GM23338 (cell line): ENCODE data around the gene CHRNB4. TPM values are rescaled to one million over a fixed set of nuclear protein-coding genes. Genes with fewer than 3 reads are reported as not detected.

Experiments used
- ATAC-seq: fragments of 200-7000 bp; cut with Tn5 transposase; 3 replicates; pipeline ENCODE4 v1.9.1; 2020
- DNase-seq: peaks from one replicate; pipeline ENCODE4 v3.0.0-alpha.2; 2015; ENCODE audit warnings: low spot score
- H2AFZ ChIP-seq: fragments of 200-600 bp; sonication (generic); 2 replicates; pipeline ENCODE4 v1.8.0; 2016; ENCODE audit warnings: antibody characterized with exemption, mild to moderate bottlenecking, moderate library complexity
- H3F3A ChIP-seq: fragments of 200-600 bp; sonication (generic); replicated peaks from 2 replicates; pipeline ENCODE4 v1.8.0; 2017; ENCODE audit warnings: antibody characterized with exemption, mixed run types, low read depth
- H3K27ac ChIP-seq: fragments of 200-600 bp; sonication (generic); 2 replicates; pipeline ENCODE4 v1.6.1; 2016; ENCODE audit warnings: low read depth
- H3K27me3 ChIP-seq: fragments of 200-600 bp; sonication (generic); 2 replicates; pipeline ENCODE4 v1.8.0; 2016; ENCODE audit warnings: mild to moderate bottlenecking, mixed run types, moderate library complexity; ENCODE audit not compliant: insufficient read depth
- H3K36me3 ChIP-seq: fragments of 200-600 bp; sonication (generic); 2 replicates; pipeline ENCODE4 v1.8.0; 2016; ENCODE audit warnings: mild to moderate bottlenecking; ENCODE audit not compliant: insufficient read depth
- H3K4me1 ChIP-seq: fragments of 200-600 bp; sonication (generic); 2 replicates; pipeline ENCODE4 v1.8.0; 2016; ENCODE audit warnings: mild to moderate bottlenecking, moderate library complexity; ENCODE audit not compliant: insufficient read depth
- H3K4me2 ChIP-seq: fragments of 200-600 bp; sonication (generic); 2 replicates; pipeline ENCODE4 v1.7.1; 2017; ENCODE audit warnings: mixed run types
- H3K4me3 ChIP-seq: fragments of 200-600 bp; sonication (generic); 2 replicates; pipeline ENCODE4 v1.6.1; 2016; ENCODE audit warnings: mixed run types
- H3K79me2 ChIP-seq: fragments of 200-600 bp; sonication (generic); replicated peaks from 2 replicates; pipeline ENCODE4 v1.8.0; 2017; ENCODE audit warnings: mild to moderate bottlenecking; ENCODE audit not compliant: insufficient read depth
- H3K9me2 ChIP-seq: fragments of 200-600 bp; sonication (generic); 2 replicates; pipeline ENCODE4 v1.8.0; 2017; ENCODE audit not compliant: insufficient read depth
- H4K20me1 ChIP-seq: fragments of 200-600 bp; sonication (generic); replicated peaks from 2 replicates; pipeline ENCODE4 v1.8.0; 2017; ENCODE audit warnings: mild to moderate bottlenecking; ENCODE audit not compliant: insufficient read depth
- H3K27ac Mint-ChIP-seq: 2 replicates; pipeline ENCODE4 v1.8.0; 2020; ENCODE audit warnings: inconsistent platforms, mild to moderate bottlenecking, moderate library complexity, mixed read lengths
- H3K27me3 Mint-ChIP-seq: 3 replicates; pipeline ENCODE4 v1.8.0; 2022; ENCODE audit warnings: low read depth, mild to moderate bottlenecking, moderate library complexity, mixed read lengths, inconsistent platforms; ENCODE audit not compliant: insufficient read depth, poor library complexity
- H3K36me3 Mint-ChIP-seq: 3 replicates; pipeline ENCODE4 v1.8.0; 2021; ENCODE audit warnings: low read depth, mild to moderate bottlenecking, inconsistent platforms, moderate library complexity, mixed read lengths
- H3K4me1 Mint-ChIP-seq: 3 replicates; pipeline ENCODE4 v1.8.0; 2020; ENCODE audit warnings: mild to moderate bottlenecking, inconsistent platforms, mixed read lengths
- H3K4me3 Mint-ChIP-seq: 3 replicates; pipeline ENCODE4 v1.8.0; 2021; ENCODE audit warnings: moderate library complexity, mild to moderate bottlenecking, inconsistent platforms, mixed read lengths
- H3K9me3 Mint-ChIP-seq: 3 replicates; pipeline ENCODE4 v1.8.0; 2020; ENCODE audit warnings: moderate library complexity, mild to moderate bottlenecking, inconsistent platforms, mixed read lengths
- CTCF ChIP-seq, 2 experiments: fragments of 200-600 bp in 1 of 2; sonication (generic) in 1 of 2; conservative IDR thresholded peaks; 2 replicates each; pipeline versions ENCODE4 v1.5.1 to v1.6.1; 2016 to 2017; ENCODE audit warnings: antibody characterized with exemption in 2 of 2, low read depth in 2 of 2, mild to moderate bottlenecking in 2 of 2, moderate library complexity in 1 of 2
- EZH2 ChIP-seq: fragments of 200-600 bp; sonication (generic); IDR thresholded peaks from one replicate; pipeline ENCODE4 v1.8.0; 2017; ENCODE audit warnings: antibody characterized with exemption, mild to moderate bottlenecking, low read depth; ENCODE audit not compliant: unreplicated experiment
- NANOG ChIP-seq: IDR thresholded peaks from 2 replicates; pipeline ENCODE4 v1.6.1; 2016; ENCODE audit warnings: antibody characterized with exemption, borderline replicate concordance
- REST ChIP-seq: IDR thresholded peaks from one replicate; pipeline ENCODE4 v1.6.1; 2018; ENCODE audit warnings: antibody characterized with exemption; ENCODE audit not compliant: unreplicated experiment
- ZNF114 ChIP-seq: fragments of 250-450 bp; sonication (Bioruptor Pico); IDR thresholded peaks from 2 replicates; pipeline ENCODE4 v1.5.0; 2020; ENCODE audit warnings: mild to moderate bottlenecking, moderate library complexity
- ZNF462 ChIP-seq: fragments of 250-450 bp; sonication (Bioruptor Pico); IDR thresholded peaks from 2 replicates; pipeline ENCODE4 v1.5.0; 2020; ENCODE audit warnings: mild to moderate bottlenecking, moderate library complexity
- polyA plus RNA-seq: library from polyadenylated mRNA; unstranded; fragments of >200 nt; fragmentation: Nextera tagmentation; extraction: Ambion mirVana; gene quantifications from 2 replicates; pipeline ENCODE4 v1.2.1, GENCODE V29; 2016
- total RNA-seq: library from RNA; depleted of rRNA; stranded (reverse); fragments of >200 nt; shearing (Covaris generic); gene quantifications from 2 replicates; pipeline ENCODE4 v1.2.3, GENCODE V29; 2014

Gene CHRNB4
- total and polyA plus RNA-seq, 2 experiments from 2014 or later, result 1.4 to 1.6 TPM

GRCh38 chr15:78629031-78629715, 11.8 kb downstream of the CHRNB4 start (continued):
- TF ChIP-seq ZNF462 (CRISPR knock-in tag), result no peak
- TF ChIP-seq REST, result no peak

- no peak overlapping the region for H3K27ac ChIP-seq
- no peaks in the 10 kb centered on the region for H3F3A ChIP-seq
- H3K4me3 ChIP-seq, result no peak overlapping the region
- Mint-ChIP-seq H3K27ac (no peak overlapping the region), H3K27me3 (no peaks in the 10 kb centered on the region), H3K4me1 (no peaks in the 10 kb centered on the region; the same call in 2 of the 3 replicates), H3K4me3 (no peak overlapping the region), H3K9me3 (no peaks in the 10 kb centered on the region; the same call in 2 of the 3 replicates), H3K36me3 (peaks cover under 1% of the 10 kb centered on the region; the same call in 2 of the 3 replicates)
- ATAC-seq (no peak), DNase-seq (no peak)
- H3K9me2 ChIP-seq, result no peaks in the 10 kb centered on the region
- no peaks in the 10 kb centered on the region for H3K79me2 ChIP-seq
- H3K4me2 ChIP-seq, result no peak overlapping the region
- no peaks in the 10 kb centered on the region for H3K4me1 ChIP-seq
- H3K27me3 ChIP-seq, result no peaks in the 10 kb centered on the region; the same call in 1 of the 2 replicates
- H3K36me3 ChIP-seq, result no peaks in the 10 kb centered on the region
- no peak overlapping the region for H2AFZ ChIP-seq
- no peaks in the 10 kb centered on the region for H4K20me1 ChIP-seq
- TF ChIP-seq ZNF114 (CRISPR knock-in tag) (no peak), CTCF (conservative IDR thresholded peaks at IDR 0.05; ENCODE audit: low read depth in 2 of 2) (no peak), NANOG (no peak), EZH2 (no peak)
Measured at GRCh38 chr15:78628227-78628626, 12.8 kb downstream of the CHRNB4 start.
